Spleen (tissue), 7 donors: Measurements from ENCODE around the gene IDH2.

Source experiments
- POLR2A ChIP-seq, 3 donors: fragments of 450-650 bp; IDR thresholded peaks; one replicate each; pipeline ENCODE4 v1.5.1; 2017; ENCODE audit warnings: antibody characterized with exemption in 3 of 3, mild to moderate bottlenecking in 1 of 3
- POLR2AphosphoS5 ChIP-seq, 3 donors: sonication (generic); formaldehyde crosslinking; IDR thresholded peaks; one replicate each; pipeline ENCODE4 v1.5.1; 2017; ENCODE audit warnings: antibody characterized with exemption in 3 of 3
- TF ChIP-seq, protein P1 (sequence below), 11 experiments: fragments of 200-600 bp in 7 of 11; fragments of 450-650 bp in 4 of 11; sonication (generic) in 4 of 11; IDR thresholded peaks in 8 of 11; conservative IDR thresholded peaks in 3 of 11; 1 replicate in 7 of 11; 2 replicates in 4 of 11; pipeline versions ENCODE4 v1.4.0 to v1.8.0; 2016 to 2021; ENCODE audit warnings: antibody characterized with exemption in 11 of 11, inconsistent platforms in 4 of 11, mild to moderate bottlenecking in 1 of 11
- donor health status: DM: no; HTN: no; CAD: no; lungs with moderate emphysema.
- donor health status: DM: no; HTN: no; CAD: no.
- donor health status: DM: no; HTN: no; CAD: no.

GRCh38 chr15:90036806-90037510, 65.3 kb downstream of the IDH2 start:
- TF ChIP-seq, protein P1, sequence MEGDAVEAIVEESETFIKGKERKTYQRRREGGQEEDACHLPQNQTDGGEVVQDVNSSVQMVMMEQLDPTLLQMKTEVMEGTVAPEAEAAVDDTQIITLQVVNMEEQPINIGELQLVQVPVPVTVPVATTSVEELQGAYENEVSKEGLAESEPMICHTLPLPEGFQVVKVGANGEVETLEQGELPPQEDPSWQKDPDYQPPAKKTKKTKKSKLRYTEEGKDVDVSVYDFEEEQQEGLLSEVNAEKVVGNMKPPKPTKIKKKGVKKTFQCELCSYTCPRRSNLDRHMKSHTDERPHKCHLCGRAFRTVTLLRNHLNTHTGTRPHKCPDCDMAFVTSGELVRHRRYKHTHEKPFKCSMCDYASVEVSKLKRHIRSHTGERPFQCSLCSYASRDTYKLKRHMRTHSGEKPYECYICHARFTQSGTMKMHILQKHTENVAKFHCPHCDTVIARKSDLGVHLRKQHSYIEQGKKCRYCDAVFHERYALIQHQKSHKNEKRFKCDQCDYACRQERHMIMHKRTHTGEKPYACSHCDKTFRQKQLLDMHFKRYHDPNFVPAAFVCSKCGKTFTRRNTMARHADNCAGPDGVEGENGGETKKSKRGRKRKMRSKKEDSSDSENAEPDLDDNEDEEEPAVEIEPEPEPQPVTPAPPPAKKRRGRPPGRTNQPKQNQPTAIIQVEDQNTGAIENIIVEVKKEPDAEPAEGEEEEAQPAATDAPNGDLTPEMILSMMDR (IDR thresholded peaks at IDR 0.05 in 8 of 11, conservative IDR thresholded peaks at IDR 0.05 in 3 of 11): no peak
- TF ChIP-seq POLR2A (IDR thresholded peaks at IDR 0.05): no peak
- no peak for TF ChIP-seq POLR2AphosphoS5 (IDR thresholded peaks at IDR 0.05)
